ENCODE data around the gene FRYL.
"Not testable (repeated sequence)": the region's sequence is repeated elsewhere in the genome, so short reads cannot be mapped to it uniquely, and the experiment has no call there.

Gene FRYL

DNA sequence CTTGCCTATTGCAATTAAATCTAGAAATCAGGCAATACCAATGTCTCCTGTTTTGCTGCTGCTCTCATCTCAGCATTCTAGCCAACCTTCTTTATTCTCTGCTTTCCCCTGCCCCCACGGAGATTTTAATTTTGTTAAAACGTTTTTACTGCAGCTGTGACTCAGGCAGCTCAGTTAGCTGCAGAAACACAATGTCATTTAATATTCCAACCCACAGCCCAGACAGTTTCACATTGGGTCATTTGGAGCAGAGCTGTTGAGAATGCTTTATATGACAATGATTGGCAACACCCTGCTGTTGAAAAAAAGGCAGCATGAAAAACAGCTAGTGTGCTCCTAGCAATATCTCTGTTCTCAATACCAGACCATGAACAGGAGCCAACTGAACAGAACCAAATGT, 309.5 kb downstream of the FRYL start:
- no peaks in the 10 kb centered on the region for H3K27me3 ChIP-seq (ENCODE audit: control insufficient read depth in 2 of 2, insufficient read depth in 2 of 2, low read length in 2 of 2)
- H3K4me1 ChIP-seq (ENCODE audit: control insufficient read depth in 2 of 2, insufficient read depth in 2 of 2, low read length in 2 of 2) = no peaks in the 10 kb centered on the region
- H3K9me3 ChIP-seq (ENCODE audit: control insufficient read depth in 2 of 2, low read length in 2 of 2) = no peaks in the 10 kb centered on the region
- H3K4me3 ChIP-seq (ENCODE audit: low read length in 2 of 2) = no peak overlapping the region
- no peaks in the 10 kb centered on the region for H3K36me3 ChIP-seq (ENCODE audit: control insufficient read depth in 2 of 2, insufficient read depth in 2 of 2, low read length in 2 of 2)
- no peak overlapping the region for H3K27ac ChIP-seq (ENCODE audit: low read depth in 2 of 2, low read length in 2 of 2)
- H3K9ac ChIP-seq (ENCODE audit: low read depth in 1 of 2, low read length in 2 of 2) = no peak overlapping the region

DNA sequence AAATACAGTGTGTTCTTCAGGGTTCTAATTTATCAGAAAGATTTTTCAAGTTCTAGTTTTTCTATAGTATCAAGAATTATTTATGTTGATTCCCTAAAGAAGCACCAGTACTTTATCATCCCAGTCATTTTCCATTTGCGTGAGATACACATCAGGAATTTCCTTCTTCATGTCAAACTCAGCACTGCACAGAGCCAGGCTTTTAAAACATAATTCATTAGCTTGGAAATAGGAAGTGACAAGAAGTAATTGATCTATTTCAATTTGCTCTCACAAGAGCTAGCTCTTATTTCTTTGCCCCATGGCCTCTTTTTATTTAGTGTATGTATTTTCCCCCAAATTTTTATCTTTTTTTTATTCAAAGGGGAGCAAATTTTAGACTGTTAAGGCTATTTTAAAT, 309.9 kb downstream of the FRYL start:
- Histone ChIP-seq H3K27ac (ENCODE audit: low read depth in 2 of 2, low read length in 2 of 2) (no peak overlapping the region), H3K27me3 (ENCODE audit: control insufficient read depth in 2 of 2, insufficient read depth in 2 of 2, low read length in 2 of 2) (no peaks in the 10 kb centered on the region), H3K4me1 (ENCODE audit: control insufficient read depth in 2 of 2, insufficient read depth in 2 of 2, low read length in 2 of 2) (no peaks in the 10 kb centered on the region), H3K36me3 (ENCODE audit: control insufficient read depth in 2 of 2, insufficient read depth in 2 of 2, low read length in 2 of 2) (no peaks in the 10 kb centered on the region), H3K9ac (ENCODE audit: low read depth in 1 of 2, low read length in 2 of 2) (no peak overlapping the region), H3K4me3 (ENCODE audit: low read length in 2 of 2) (no peak overlapping the region), H3K9me3 (ENCODE audit: control insufficient read depth in 2 of 2, low read length in 2 of 2) (no peaks in the 10 kb centered on the region)

DNA sequence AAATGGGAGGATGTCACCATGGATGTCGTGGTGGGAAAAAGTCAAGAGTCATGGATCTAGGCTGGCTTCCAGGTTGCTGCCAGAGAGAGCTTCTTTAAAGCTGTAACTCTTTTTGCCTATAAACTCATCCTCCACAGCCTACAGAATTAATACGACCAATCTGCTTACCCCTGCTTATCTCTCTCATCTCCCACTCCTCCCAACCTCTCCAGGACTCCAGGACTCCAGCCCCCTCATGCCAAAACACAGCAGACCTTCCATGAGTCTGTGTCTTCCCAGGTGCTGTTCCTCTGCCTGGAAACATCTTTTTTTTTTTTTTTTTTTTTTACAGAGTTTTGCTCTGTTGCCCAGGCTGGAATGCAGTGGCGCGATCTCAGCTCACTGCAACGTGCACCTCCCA, 312.2 kb downstream of the FRYL start:
- no peak overlapping the region for H3K9ac ChIP-seq (ENCODE audit: low read depth in 1 of 2, low read length in 2 of 2)
- H3K27ac ChIP-seq (ENCODE audit: low read depth in 2 of 2, low read length in 2 of 2) = no peak overlapping the region
- H3K36me3 ChIP-seq (ENCODE audit: control insufficient read depth in 2 of 2, insufficient read depth in 2 of 2, low read length in 2 of 2) = no peaks in the 10 kb centered on the region

DNA sequence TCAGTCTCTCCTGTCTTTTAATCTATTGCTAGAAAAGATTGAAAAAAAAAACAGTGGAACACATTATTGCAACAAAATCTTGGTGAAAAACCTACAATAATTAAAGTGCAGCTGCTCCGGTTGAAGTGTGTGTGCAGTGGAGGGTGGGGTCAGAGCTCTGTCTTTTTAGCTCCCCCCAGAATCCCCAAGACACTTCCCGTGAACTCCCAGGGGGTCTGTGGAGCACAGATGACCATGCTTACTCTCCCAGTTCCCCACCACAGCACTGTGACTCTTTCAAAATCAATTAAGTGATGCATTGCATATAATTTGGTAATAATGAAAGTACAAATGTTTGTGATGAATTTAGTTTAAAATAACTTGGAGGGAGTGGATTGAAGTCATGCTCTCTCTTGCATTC, 312.6 kb downstream of the FRYL start:
- H3K9me3 ChIP-seq (ENCODE audit: control insufficient read depth in 2 of 2, low read length in 2 of 2) = no peaks in the 10 kb centered on the region
- H3K4me3 ChIP-seq (ENCODE audit: low read length in 2 of 2) = no peak overlapping the region
- no peaks in the 10 kb centered on the region for H3K4me1 ChIP-seq (ENCODE audit: control insufficient read depth in 2 of 2, insufficient read depth in 2 of 2, low read length in 2 of 2)
- no peaks in the 10 kb centered on the region for H3K27me3 ChIP-seq (ENCODE audit: control insufficient read depth in 2 of 2, insufficient read depth in 2 of 2, low read length in 2 of 2)
- H3K9ac ChIP-seq (ENCODE audit: low read depth in 1 of 2, low read length in 2 of 2) = no peak overlapping the region
- no peaks in the 10 kb centered on the region for H3K36me3 ChIP-seq (ENCODE audit: control insufficient read depth in 2 of 2, insufficient read depth in 2 of 2, low read length in 2 of 2)
- no peak overlapping the region for H3K27ac ChIP-seq (ENCODE audit: low read depth in 2 of 2, low read length in 2 of 2)

More for the DNA sequence above, 312.2 kb downstream of the FRYL start:
- no peaks in the 10 kb centered on the region for H3K4me1 ChIP-seq (ENCODE audit: control insufficient read depth in 2 of 2, insufficient read depth in 2 of 2, low read length in 2 of 2)
- H3K9me3 ChIP-seq (ENCODE audit: control insufficient read depth in 2 of 2, low read length in 2 of 2) = no peaks in the 10 kb centered on the region
- no peaks in the 10 kb centered on the region for H3K27me3 ChIP-seq (ENCODE audit: control insufficient read depth in 2 of 2, insufficient read depth in 2 of 2, low read length in 2 of 2)
- H3K4me3 ChIP-seq (ENCODE audit: low read length in 2 of 2) = no peak overlapping the region

DNA sequence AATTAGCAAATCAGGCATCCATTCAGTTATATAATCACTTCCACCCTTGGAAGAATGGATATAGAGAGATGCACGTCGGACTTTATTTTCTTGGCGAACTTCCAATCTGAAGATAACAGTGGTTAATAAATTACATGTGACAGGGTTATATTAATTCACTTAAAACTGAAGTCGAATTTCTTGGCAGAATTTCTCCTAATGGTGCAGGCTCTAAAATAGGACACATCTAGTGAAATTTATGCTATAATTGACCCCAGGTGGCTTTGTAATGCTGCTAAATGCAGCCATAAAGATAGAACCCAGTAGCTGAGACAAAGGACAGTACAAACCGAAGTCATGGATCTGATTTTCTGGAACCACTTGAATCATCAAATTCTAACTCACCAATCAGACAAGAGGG, 317.7 kb downstream of the FRYL start:
- H3K9ac ChIP-seq (ENCODE audit: low read depth in 1 of 2, low read length in 2 of 2) = no peak overlapping the region
- no peaks in the 10 kb centered on the region for H3K4me1 ChIP-seq (ENCODE audit: control insufficient read depth in 2 of 2, insufficient read depth in 2 of 2, low read length in 2 of 2)
- no peak overlapping the region for H3K4me3 ChIP-seq (ENCODE audit: low read length in 2 of 2)
- no peaks in the 10 kb centered on the region for H3K27me3 ChIP-seq (ENCODE audit: control insufficient read depth in 2 of 2, insufficient read depth in 2 of 2, low read length in 2 of 2)
- H3K27ac ChIP-seq (ENCODE audit: low read depth in 2 of 2, low read length in 2 of 2) = no peak overlapping the region
- H3K36me3 ChIP-seq (ENCODE audit: control insufficient read depth in 2 of 2, insufficient read depth in 2 of 2, low read length in 2 of 2) = no peaks in the 10 kb centered on the region
- no peaks in the 10 kb centered on the region for H3K9me3 ChIP-seq (ENCODE audit: control insufficient read depth in 2 of 2, low read length in 2 of 2)

DNA sequence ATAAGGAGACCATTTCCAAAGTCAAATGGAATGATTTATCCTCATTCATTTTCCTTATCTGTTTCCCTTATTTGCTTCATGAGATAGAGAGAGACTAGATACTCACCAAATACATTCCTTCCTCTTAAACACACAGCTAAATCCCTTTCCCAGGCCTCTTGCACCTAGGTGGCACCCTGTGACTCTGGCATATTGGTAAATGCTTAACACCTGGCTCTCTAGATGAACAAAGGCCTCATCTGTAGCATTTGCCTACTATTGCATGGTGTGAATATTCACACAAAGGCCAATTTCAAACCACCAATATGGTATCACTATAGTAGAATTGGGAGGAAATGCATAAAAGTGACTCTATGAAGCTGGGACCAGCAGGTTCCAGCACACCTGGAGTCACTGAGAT, 319.1 kb downstream of the FRYL start:
- H3K27me3 ChIP-seq (ENCODE audit: control insufficient read depth in 2 of 2, insufficient read depth in 2 of 2, low read length in 2 of 2) = no peaks in the 10 kb centered on the region
- no peak overlapping the region for H3K4me3 ChIP-seq (ENCODE audit: low read length in 2 of 2)
- H3K36me3 ChIP-seq (ENCODE audit: control insufficient read depth in 2 of 2, insufficient read depth in 2 of 2, low read length in 2 of 2) = no peaks in the 10 kb centered on the region
- H3K9ac ChIP-seq (ENCODE audit: low read depth in 1 of 2, low read length in 2 of 2) = no peak overlapping the region
- H3K27ac ChIP-seq (ENCODE audit: low read depth in 2 of 2, low read length in 2 of 2) = no peak overlapping the region
- no peaks in the 10 kb centered on the region for H3K9me3 ChIP-seq (ENCODE audit: control insufficient read depth in 2 of 2, low read length in 2 of 2)
- no peaks in the 10 kb centered on the region for H3K4me1 ChIP-seq (ENCODE audit: control insufficient read depth in 2 of 2, insufficient read depth in 2 of 2, low read length in 2 of 2)

DNA sequence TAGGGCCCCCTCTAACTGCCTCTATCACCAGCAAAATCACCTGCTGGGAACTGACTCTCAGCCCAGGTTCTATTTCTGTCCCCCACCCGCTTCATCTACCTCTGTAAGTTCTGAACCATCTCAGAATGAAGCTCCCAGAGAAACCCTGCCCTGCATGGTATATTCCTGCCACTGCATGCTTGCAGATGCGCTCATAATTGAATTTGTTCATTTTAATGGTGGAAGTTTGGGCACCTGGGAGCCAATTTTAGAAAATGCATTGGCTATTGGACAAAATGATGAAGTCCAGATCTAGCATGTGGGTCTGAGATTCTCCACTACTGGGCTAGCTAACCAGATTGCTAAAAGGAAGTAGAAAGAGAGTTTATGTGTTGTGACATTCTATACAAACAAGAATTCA, 325.5 kb downstream of the FRYL start:
- H3K4me3 ChIP-seq (ENCODE audit: low read length in 2 of 2) = no peak overlapping the region
- H3K36me3 ChIP-seq (ENCODE audit: control insufficient read depth in 2 of 2, insufficient read depth in 2 of 2, low read length in 2 of 2) = no peaks in the 10 kb centered on the region
- H3K9me3 ChIP-seq (ENCODE audit: control insufficient read depth in 2 of 2, low read length in 2 of 2) = no peaks in the 10 kb centered on the region
- no peak overlapping the region for H3K9ac ChIP-seq (ENCODE audit: low read depth in 1 of 2, low read length in 2 of 2)
- no peak overlapping the region for H3K27ac ChIP-seq (ENCODE audit: low read depth in 2 of 2, low read length in 2 of 2)
- no peaks in the 10 kb centered on the region for H3K27me3 ChIP-seq (ENCODE audit: control insufficient read depth in 2 of 2, insufficient read depth in 2 of 2, low read length in 2 of 2)
- H3K4me1 ChIP-seq (ENCODE audit: control insufficient read depth in 2 of 2, insufficient read depth in 2 of 2, low read length in 2 of 2) = no peaks in the 10 kb centered on the region

DNA sequence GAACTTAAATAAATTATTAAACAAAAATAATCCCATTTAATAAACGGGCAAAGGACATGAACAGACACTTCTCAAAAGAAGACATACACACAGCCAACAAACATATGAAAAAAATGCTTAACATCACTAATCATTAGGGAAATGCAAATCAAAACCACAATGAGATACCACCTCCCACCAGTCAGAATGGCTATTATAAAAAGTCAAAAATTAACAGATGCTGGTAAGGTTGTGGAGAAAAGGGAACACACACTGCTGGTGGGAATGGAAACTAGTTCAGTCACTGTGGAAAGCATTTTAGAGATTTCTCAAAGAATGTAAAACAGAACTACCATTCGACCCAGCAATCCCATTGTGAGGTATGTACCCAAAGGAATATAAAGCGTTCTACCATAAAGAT, 328.4 kb downstream of the FRYL start:
- H3K36me3 ChIP-seq (ENCODE audit: control insufficient read depth in 2 of 2, insufficient read depth in 2 of 2, low read length in 2 of 2); H3K27ac ChIP-seq (ENCODE audit: low read depth in 2 of 2, low read length in 2 of 2); H3K9me3 ChIP-seq (ENCODE audit: control insufficient read depth in 2 of 2, low read length in 2 of 2); H3K9ac ChIP-seq (ENCODE audit: low read depth in 1 of 2, low read length in 2 of 2); H3K4me1 ChIP-seq (ENCODE audit: control insufficient read depth in 2 of 2, insufficient read depth in 2 of 2, low read length in 2 of 2); H3K4me3 ChIP-seq (ENCODE audit: low read length in 2 of 2); H3K27me3 ChIP-seq (ENCODE audit: control insufficient read depth in 2 of 2, insufficient read depth in 2 of 2, low read length in 2 of 2): not testable (repeated sequence)

DNA sequence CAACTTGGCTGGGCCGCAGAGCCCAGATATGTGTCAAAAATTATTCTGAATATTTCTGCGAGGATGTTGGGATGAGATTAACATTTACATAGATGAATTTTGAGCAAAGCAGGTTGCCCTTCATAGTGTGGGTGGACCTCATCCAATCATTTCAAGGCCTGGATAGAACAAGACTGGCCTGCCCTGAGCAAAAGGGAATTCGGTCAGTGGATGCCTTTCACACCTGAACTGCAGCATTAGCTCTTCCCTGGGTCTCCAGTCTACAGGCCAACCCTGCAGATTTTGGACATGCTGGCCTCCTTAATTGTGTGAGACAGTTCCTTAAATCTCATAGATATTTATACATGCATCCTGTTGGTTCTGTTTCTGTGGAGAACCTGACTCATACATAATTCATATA, 329.3 kb downstream of the FRYL start:
- H3K9ac ChIP-seq (ENCODE audit: low read depth in 1 of 2, low read length in 2 of 2) = no peak overlapping the region
- no peak overlapping the region for H3K4me3 ChIP-seq (ENCODE audit: low read length in 2 of 2)
- no peaks in the 10 kb centered on the region for H3K9me3 ChIP-seq (ENCODE audit: control insufficient read depth in 2 of 2, low read length in 2 of 2)
- H3K36me3 ChIP-seq (ENCODE audit: control insufficient read depth in 2 of 2, insufficient read depth in 2 of 2, low read length in 2 of 2) = no peaks in the 10 kb centered on the region
- H3K4me1 ChIP-seq (ENCODE audit: control insufficient read depth in 2 of 2, insufficient read depth in 2 of 2, low read length in 2 of 2) = peaks cover 0 to 3% of the 10 kb centered on the region in 2 donors
- H3K27ac ChIP-seq (ENCODE audit: low read depth in 2 of 2, low read length in 2 of 2) = no peak overlapping the region
- no peaks in the 10 kb centered on the region for H3K27me3 ChIP-seq (ENCODE audit: control insufficient read depth in 2 of 2, insufficient read depth in 2 of 2, low read length in 2 of 2)

DNA sequence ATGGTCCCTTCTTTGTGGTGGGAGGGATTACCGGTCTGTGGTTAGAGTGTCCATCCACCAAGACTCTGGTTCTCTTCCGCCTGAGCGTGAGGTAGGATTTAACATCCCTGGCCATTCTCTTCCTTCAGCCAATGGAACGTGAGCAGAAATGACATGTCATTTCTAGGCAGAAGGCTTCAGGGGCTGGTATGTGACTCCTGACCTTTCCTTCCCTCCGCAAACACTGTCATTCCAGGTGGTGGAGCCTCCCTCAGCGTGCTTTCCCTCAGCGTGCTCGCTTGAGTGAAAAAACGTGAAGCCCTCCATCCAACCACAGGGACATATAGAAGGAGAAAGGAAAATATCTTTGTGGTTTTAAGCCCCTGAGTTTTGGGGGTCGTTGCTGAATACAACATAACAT, 330.9 kb downstream of the FRYL start:
- Histone ChIP-seq H3K4me1 (ENCODE audit: control insufficient read depth in 2 of 2, insufficient read depth in 2 of 2, low read length in 2 of 2) (peaks cover 0 to 3% of the 10 kb centered on the region in 2 donors), H3K9me3 (ENCODE audit: control insufficient read depth in 2 of 2, low read length in 2 of 2) (no peaks in the 10 kb centered on the region), H3K36me3 (ENCODE audit: control insufficient read depth in 2 of 2, insufficient read depth in 2 of 2, low read length in 2 of 2) (no peaks in the 10 kb centered on the region), H3K4me3 (ENCODE audit: low read length in 2 of 2) (no peak overlapping the region), H3K9ac (ENCODE audit: low read depth in 1 of 2, low read length in 2 of 2) (no peak overlapping the region), H3K27ac (ENCODE audit: low read depth in 2 of 2, low read length in 2 of 2) (no peak overlapping the region), H3K27me3 (ENCODE audit: control insufficient read depth in 2 of 2, insufficient read depth in 2 of 2, low read length in 2 of 2) (no peaks in the 10 kb centered on the region)

All from mucosa of rectum (tissue), 2 donors.